Hepatocyte (in vitro differentiated cells): Measurements from ENCODE around the gene BCAN. TPM values are rescaled to one million over a fixed set of nuclear protein-coding genes. Genes with fewer than 3 reads are reported as not detected.

Experiments
- DNase-seq: peaks from one replicate; pipeline ENCODE4 v3.0.0-alpha.2; 2016; ENCODE audit warnings: low spot score
- H2AFZ ChIP-seq: fragments of 200-600 bp; sonication (generic); 2 replicates; pipeline ENCODE4 v1.6.0; 2016; ENCODE audit warnings: antibody characterized with exemption, mild to moderate bottlenecking
- H3K27ac ChIP-seq: fragments of 200-600 bp; sonication (generic); 2 replicates; pipeline ENCODE4 v1.5.1; 2016; ENCODE audit warnings: mild to moderate bottlenecking
- H3K27me3 ChIP-seq: fragments of 200-600 bp; sonication (generic); 2 replicates; pipeline ENCODE4 v1.6.1; 2016
- H3K36me3 ChIP-seq: fragments of 200-600 bp; sonication (generic); replicated peaks from 2 replicates; pipeline ENCODE4 v1.5.1; 2016; ENCODE audit warnings: low read depth; ENCODE audit not compliant: insufficient read depth
- H3K4me1 ChIP-seq: fragments of 200-600 bp; sonication (generic); 2 replicates; pipeline ENCODE4 v1.5.1; 2016; ENCODE audit warnings: mild to moderate bottlenecking, moderate library complexity; ENCODE audit not compliant: insufficient read depth
- H3K4me2 ChIP-seq: fragments of 200-600 bp; sonication (generic); 2 replicates; pipeline ENCODE4 v1.6.0; 2016
- H3K4me3 ChIP-seq: fragments of 200-600 bp; sonication (generic); 2 replicates; pipeline ENCODE4 v1.5.1; 2016; ENCODE audit warnings: mild to moderate bottlenecking
- H3K79me2 ChIP-seq: fragments of 200-600 bp; sonication (generic); 2 replicates; pipeline ENCODE4 v1.6.0; 2017; ENCODE audit warnings: mild to moderate bottlenecking
- H3K9me2 ChIP-seq: fragments of 200-600 bp; sonication (generic); replicated peaks from 2 replicates; pipeline ENCODE4 v1.6.0; 2017; ENCODE audit warnings: mild to moderate bottlenecking; ENCODE audit not compliant: insufficient read depth
- H3K9me3 ChIP-seq: fragments of 200-600 bp; sonication (generic); 2 replicates; pipeline ENCODE4 v1.5.1; 2016; ENCODE audit warnings: low read depth, mild to moderate bottlenecking
- H4K20me1 ChIP-seq: fragments of 200-600 bp; sonication (generic); 2 replicates; pipeline ENCODE4 v1.6.0; 2016; ENCODE audit warnings: mild to moderate bottlenecking; ENCODE audit not compliant: insufficient read depth, poor library complexity, severe bottlenecking
- CTCF ChIP-seq: fragments of 200-600 bp; sonication (generic); IDR thresholded peaks from 2 replicates; pipeline ENCODE4 v1.5.1; 2016; ENCODE audit warnings: antibody characterized with exemption, mild to moderate bottlenecking; ENCODE audit not compliant: poor library complexity
- EZH2 ChIP-seq: fragments of 200-600 bp; sonication (generic); IDR thresholded peaks from 2 replicates; pipeline ENCODE4 v1.6.1; 2016; ENCODE audit warnings: antibody characterized with exemption, mild to moderate bottlenecking, borderline replicate concordance
- EZH2phosphoT487 ChIP-seq: fragments of 200-600 bp; sonication (generic); IDR thresholded peaks from one replicate; pipeline ENCODE4 v1.6.1; 2018; ENCODE audit warnings: antibody characterized with exemption, mild to moderate bottlenecking, low read depth, moderate library complexity; ENCODE audit not compliant: unreplicated experiment, severe bottlenecking
- WGBS: methylation state at CpG from one replicate; pipeline ENCODE4 v1.1.6; 2016; ENCODE audit warnings: low lambda C conversion rate; ENCODE audit errors: missing lambda C conversion rate; 5-methylcytosine and 5-hydroxymethylcytosine counted together
- polyA plus RNA-seq: library from polyadenylated mRNA; unstranded; fragments of >200 nt; fragmentation: Nextera tagmentation; extraction: Ambion mirVana; gene quantifications from 2 replicates; pipeline ENCODE4 v1.2.1, GENCODE V29; 2016
- total RNA-seq: library from RNA; depleted of rRNA; stranded (reverse); fragments of >200 nt; gene quantifications from 2 replicates; pipeline ENCODE4 v1.2.3, GENCODE V29; 2014

BCAN gene
- total and polyA plus RNA-seq, 2 experiments from 2014 or later = 0.03 TPM; not detected in 1

GRCh38 chr1:156700736-156701531 is 59.0 kb downstream of the BCAN start:
- Histone ChIP-seq H3K9me3 (no peaks in the 10 kb centered on the region), H3K4me3 (no peak overlapping the region), H3K9me2 (no peaks in the 10 kb centered on the region), H2AFZ (no peak overlapping the region), H3K27me3 (no peaks in the 10 kb centered on the region), H3K79me2 (peaks cover 34% of the 10 kb centered on the region), H3K36me3 (no peaks in the 10 kb centered on the region), H3K27ac (no peak overlapping the region), H4K20me1 (peaks cover 6% of the 10 kb centered on the region), H3K4me1 (peaks cover 30% of the 10 kb centered on the region), H3K4me2 (peak overlapping the region; percentile 92)
- WGBS = 61% methylated on average over 8 of the region's 8 CpGs
- no peak for DNase-seq
- TF ChIP-seq EZH2phosphoT487 (no peak), CTCF (no peak), EZH2 (no peak)

GRCh38 chr1:156703336-156703735 is 61.4 kb downstream of the BCAN start:
- no peaks in the 10 kb centered on the region for H3K27me3 ChIP-seq
- H3K79me2 ChIP-seq = peaks cover 34% of the 10 kb centered on the region
- DNase-seq = no peak
- no peaks in the 10 kb centered on the region for H3K36me3 ChIP-seq
- no peaks in the 10 kb centered on the region for H3K9me2 ChIP-seq
- TF ChIP-seq EZH2 = no peak
- no peak for TF ChIP-seq CTCF
- TF ChIP-seq EZH2phosphoT487 = no peak
- H3K4me3 ChIP-seq = peak overlapping the region; percentile 17
- peak overlapping the region; percentile 92 for H3K4me2 ChIP-seq
- H4K20me1 ChIP-seq = peaks cover 6% of the 10 kb centered on the region
- H2AFZ ChIP-seq = no peak overlapping the region
- H3K27ac ChIP-seq = peak overlapping the region; percentile 97
- WGBS = 61% methylated on average over 4 of the region's 4 CpGs
- H3K9me3 ChIP-seq = no peaks in the 10 kb centered on the region
- H3K4me1 ChIP-seq = peaks cover 54% of the 10 kb centered on the region

GRCh38 chr1:156703741-156704140 is 61.8 kb downstream of the BCAN start:
- H3K9me2 ChIP-seq = no peaks in the 10 kb centered on the region
- peaks cover 58% of the 10 kb centered on the region for H3K4me1 ChIP-seq
- no peak overlapping the region for H2AFZ ChIP-seq
- H3K27ac ChIP-seq = peak overlapping the region; percentile 97
- no peak for DNase-seq
- peaks cover 34% of the 10 kb centered on the region for H3K79me2 ChIP-seq
- peak overlapping the region; percentile 17 for H3K4me3 ChIP-seq
- no peaks in the 10 kb centered on the region for H3K9me3 ChIP-seq
- no peaks in the 10 kb centered on the region for H3K36me3 ChIP-seq
- H4K20me1 ChIP-seq = peaks cover 6% of the 10 kb centered on the region
- WGBS = 21% methylated on average over 4 of the region's 4 CpGs
- TF ChIP-seq CTCF = no peak
- TF ChIP-seq EZH2 = no peak
- TF ChIP-seq EZH2phosphoT487 = no peak
- H3K4me2 ChIP-seq = peak overlapping the region; percentile 92
- H3K27me3 ChIP-seq = no peaks in the 10 kb centered on the region
